Left colon (tissue), 2 donors: ENCODE measurements around the gene NPR2. TPM values are rescaled to one million over a fixed set of nuclear protein-coding genes. Genes with fewer than 3 reads are reported as not detected.

ENCODE experiments used
- ATAC-seq: fragments of 200-7000 bp; cut with Tn5 transposase; one replicate; pipeline ENCODE4 v1.9.1; 2020; ENCODE audit warnings: mild to moderate bottlenecking, moderate library complexity
- DNase-seq, 2 donors: peaks; one replicate each; pipeline ENCODE4 v3.0.0-alpha.2; 2020
- intact Hi-C, 2 donors: fragments of 100-400 bp; cut with DNase I in 1 of 2; cut with micrococcal nuclease in 1 of 2; formaldehyde crosslinking; loops; one replicate each; pipeline versions ENCODE4 v1.11.2 to v1.14.0; 2022; cut with DNase I, micrococcal nuclease
- total RNA-seq, 2 donors: library from RNA; stranded (reverse); fragmentation: NEBNext Ultra II Directional; extraction: Animal tissue kit (Norgen Biotek cat#: 25700); gene quantifications; one replicate each; pipeline ENCODE4 v1.2.1, GENCODE V29; 2021
- donor health status: DM: no; HTN: no; CAD: no.
- donor health status: DM: yes; HTN: yes; CAD: no.

NPR2 gene
- total RNA-seq, 2 donors from 2014 or later, result 7.4 to 7.9 TPM

GRCh38 chr9:35792826-35793225 is 1.4 kb downstream of the NPR2 start:
- DNase-seq (no peak), ATAC-seq (no peak)
- intact Hi-C loops, result loop anchor here in 1 of 2 donors (10.0 kb wide), 1 partner anchor 72 kb away; no protein-coding TSS in a partner anchor

- no peak for ATAC-seq
- DNase-seq, result no peak
- intact Hi-C loops, result loop anchor here in 1 of 2 donors (10.0 kb wide), 1 partner anchor 71 kb away; no protein-coding TSS in a partner anchor
These were observed 2.1 kb downstream of the NPR2 start for GRCh38 chr9:35793461-35793860.

- peak; percentile 36 for ATAC-seq
- DNase-seq, result no peak
- intact Hi-C loops, result loop anchor here in 1 of 2 donors (10.0 kb wide), 1 partner anchor 69 kb away; no protein-coding TSS in a partner anchor
These were observed 4.3 kb downstream of the NPR2 start for GRCh38 chr9:35795695-35796094.

GRCh38 chr9:35797311-35798109 is 6.1 kb downstream of the NPR2 start:
- no peak for ATAC-seq
- DNase-seq, result no peak
- intact Hi-C loops, result loop anchor here in 1 of 2 donors (10.0 kb wide), 1 partner anchor 67 kb away; no protein-coding TSS in a partner anchor

GRCh38 chr9:35798658-35799374 is 7.4 kb downstream of the NPR2 start:
- ATAC-seq, result no peak
- intact Hi-C loops, result loop anchor here in 1 of 2 donors (10.0 kb wide), 1 partner anchor 66 kb away; no protein-coding TSS in a partner anchor

GRCh38 chr9:35800530-35800929 is 9.1 kb downstream of the NPR2 start:
- intact Hi-C loops, result no loop called here
- ATAC-seq (no peak), DNase-seq (no peak)

More at GRCh38 chr9:35798658-35799374, 7.4 kb downstream of the NPR2 start:
- no peak for DNase-seq

GRCh38 chr9:35801328-35802128 is 10.1 kb downstream of the NPR2 start:
- DNase-seq (no peak), ATAC-seq (no peak)
- intact Hi-C loops, result no loop called here

- intact Hi-C loops, result no loop called here
- DNase-seq (no peak), ATAC-seq (no peak)
These were observed 14.7 kb downstream of the NPR2 start for GRCh38 chr9:35806101-35806500.

GRCh38 chr9:35808433-35808832 is 17.0 kb downstream of the NPR2 start:
- ATAC-seq, result no peak

GRCh38 chr9:35810122-35810521 is 18.7 kb downstream of the NPR2 start:
- no peak for ATAC-seq
- intact Hi-C loops, result no loop called here
- DNase-seq, result no peak

More at GRCh38 chr9:35808433-35808832, 17.0 kb downstream of the NPR2 start:
- no peak for DNase-seq
- intact Hi-C loops, result no loop called here

- intact Hi-C loops, result no loop called here
- no peak for ATAC-seq
- no peak for DNase-seq
These were observed 20.1 kb downstream of the NPR2 start for GRCh38 chr9:35811381-35812024.

GRCh38 chr9:35812025-35812602 is 20.7 kb downstream of the NPR2 start, which contains the start of gene SPAG8:
SPAG8 (minus strand) TSS chr9:35812262; CDS start chr9:35812147, 115 bp downstream.
- ATAC-seq, result peak; percentile 61
- intact Hi-C loops, result no loop called here
- DNase-seq, result peak; percentile 92 to 97

GRCh38 chr9:35813434-35814105 is 22.2 kb downstream of the NPR2 start:
- no peak for DNase-seq
- intact Hi-C loops, result no loop called here
- no peak for ATAC-seq

GRCh38 chr9:35814106-35814840 is 22.9 kb downstream of the NPR2 start:
- intact Hi-C loops, result no loop called here
- ATAC-seq (peak; percentile 49), DNase-seq (peak; percentile 68 to 77)

- peak; percentile 85 for ATAC-seq
- intact Hi-C loops, result no loop called here
- DNase-seq, result peak; percentile 99
These were observed 23.6 kb downstream of the NPR2 start, which contains the start of gene HINT2 for GRCh38 chr9:35814841-35815543. HINT2 (minus strand) TSS chr9:35815042; CDS start chr9:35814979, 63 bp downstream.

- intact Hi-C loops, result no loop called here
- no peak for DNase-seq
- ATAC-seq, result no peak
These were observed 25.3 kb downstream of the NPR2 start for GRCh38 chr9:35816708-35817107.
